GM12878 (cell line): ENCODE data around the gene PTPRN2. TPM values are rescaled to one million over a fixed set of nuclear protein-coding genes. Genes with fewer than 3 reads are reported as not detected.

ENCODE experiments used
- ATAC-seq: fragments of 200-7000 bp; cut with Tn5 transposase; 3 replicates; pipeline ENCODE4 v1.9.1; 2020; ENCODE audit warnings: mild to moderate bottlenecking, moderate library complexity
- BruUV-seq: library from RNA; stranded (reverse); fragments of 400-500 nt; replicated peaks from 2 replicates; lab custom pipeline; 2021; lab: Mats Ljungman, UMichigan
- CTCF ChIA-PET: fragments of 300-600 bp; sonication (Branson Sonifier 250); formaldehyde crosslinking; extraction: SDS; loops from one replicate; lab custom pipeline; 2021; ENCODE audit warnings: inconsistent platforms; lab: Yijun Ruan, JAX
- POLR2A ChIA-PET: fragments of 350-600 bp; formaldehyde crosslinking; extraction: SDS; loops from one replicate; lab custom pipeline; 2021; ENCODE audit warnings: inconsistent platforms; lab: Charles Lee
- RAD21 ChIA-PET: fragments of 300-600 bp; sonication (Branson Sonifier 250); formaldehyde crosslinking; loops from one replicate; lab custom pipeline; 2023; ENCODE audit warnings: antibody characterized with exemption; ENCODE audit not compliant: unreplicated experiment; lab: Charles Lee
- SMC1A ChIA-PET: fragments of 300-600 bp; sonication (Branson Sonifier 250); formaldehyde crosslinking; loops from one replicate; lab custom pipeline; 2023; ENCODE audit not compliant: unreplicated experiment, uncharacterized antibody; lab: Charles Lee
- DNase-seq: peaks from one replicate; pipeline ENCODE4 v3.0.0-alpha.2; 2011; ENCODE audit warnings: low read depth, low spot score
- FAIRE-seq: peaks from 3 replicates; lab custom pipeline; 2011; peaks lifted over from hg19 to GRCh38; lab: Jason Lieb, UNC
- H2AFZ ChIP-seq: 2 replicates; pipeline ENCODE4 v1.6.0; 2011; ENCODE audit warnings: low read depth, low read length, control low read depth; ENCODE audit not compliant: control insufficient read depth
- H3K27ac ChIP-seq: 2 replicates; pipeline ENCODE4 v1.5.1; 2011; ENCODE audit warnings: control low read depth; ENCODE audit not compliant: control insufficient read depth, insufficient read depth
- H3K27me3 ChIP-seq, 2 experiments: replicated peaks in 1 of 2; 2 replicates each; pipeline versions ENCODE4 v1.6.0 to v1.6.1; 2011; ENCODE audit warnings: low read length in 1 of 2; ENCODE audit not compliant: control insufficient read depth in 2 of 2, insufficient read depth in 2 of 2
- H3K36me3 ChIP-seq, 2 experiments: 2 replicates each; pipeline ENCODE4 v1.5.1; 2011; ENCODE audit warnings: low read length in 1 of 2; ENCODE audit not compliant: control insufficient read depth in 2 of 2, insufficient read depth in 2 of 2
- H3K4me1 ChIP-seq: 2 replicates; pipeline ENCODE4 v1.6.1; 2011; ENCODE audit warnings: mild to moderate bottlenecking, low read length, moderate library complexity, mixed read lengths; ENCODE audit not compliant: control insufficient read depth, insufficient read depth
- H3K4me2 ChIP-seq: 2 replicates; pipeline ENCODE4 v1.6.0; 2011; ENCODE audit warnings: control low read depth; ENCODE audit not compliant: control insufficient read depth, insufficient read depth
- H3K4me3 ChIP-seq: fragments of 200-600 bp; sonication (generic); 2 replicates; pipeline ENCODE4 v1.5.1; 2016
- H3K79me2 ChIP-seq: 2 replicates; pipeline ENCODE4 v1.6.0; 2011; ENCODE audit warnings: low read length; ENCODE audit not compliant: control insufficient read depth, insufficient read depth
- H3K9ac ChIP-seq: 2 replicates; pipeline ENCODE4 v1.8.0; 2011; ENCODE audit warnings: low read length, control low read depth, mixed read lengths; ENCODE audit not compliant: control insufficient read depth, insufficient read depth
- H3K9me3 ChIP-seq: replicated peaks from 3 replicates; pipeline ENCODE4 v1.5.1; 2011; ENCODE audit warnings: mild to moderate bottlenecking, low read length; ENCODE audit not compliant: control insufficient read depth, insufficient read depth
- H4K20me1 ChIP-seq: 2 replicates; pipeline ENCODE4 v1.6.0; 2011; ENCODE audit not compliant: control insufficient read depth, insufficient read depth
- BMI1 ChIP-seq: fragments of 450-650 bp; IDR thresholded peaks from 2 replicates; pipeline ENCODE4 v1.6.1; 2016; ENCODE audit warnings: mild to moderate bottlenecking, moderate library complexity, borderline replicate concordance
- BRCA1 ChIP-seq: IDR thresholded peaks from 2 replicates; pipeline ENCODE4 v1.6.1; 2011; ENCODE audit warnings: low read depth, low read length, improper control_type of control experiment
- CHD2 ChIP-seq: IDR thresholded peaks from 2 replicates; pipeline ENCODE4 v1.6.1; 2011; ENCODE audit warnings: low read depth, low read length, improper control_type of control experiment, borderline replicate concordance
- CREM ChIP-seq: IDR thresholded peaks from 2 replicates; pipeline ENCODE4 v1.6.1; 2014; ENCODE audit warnings: antibody characterized with exemption, low read depth
- EGR1 ChIP-seq, 2 experiments: IDR thresholded peaks; 1 replicate in 1 of 2; 2 replicates in 1 of 2; pipeline ENCODE4 v1.6.1; 2011 to 2012; ENCODE audit warnings: low read depth in 2 of 2, low read length in 2 of 2, borderline replicate concordance in 1 of 2, mild to moderate bottlenecking in 1 of 2, moderate library complexity in 1 of 2
- EP300 ChIP-seq, 2 experiments: fragments of 150-350 bp in 1 of 2; IDR thresholded peaks; 2 replicates each; pipeline ENCODE4 v1.6.1; 2011 to 2012; ENCODE audit warnings: low read depth in 2 of 2, low read length in 2 of 2, borderline replicate concordance in 1 of 2, improper control_type of control experiment in 1 of 2, inconsistent platforms in 1 of 2; ENCODE audit not compliant: control insufficient read depth in 1 of 2
- FOXM1 ChIP-seq: IDR thresholded peaks from 2 replicates; pipeline ENCODE4 v1.6.1; 2012; ENCODE audit warnings: low read depth, mild to moderate bottlenecking, inconsistent platforms, low read length, moderate library complexity
- GABPA ChIP-seq: IDR thresholded peaks from 2 replicates; pipeline ENCODE4 v1.6.1; 2014; ENCODE audit warnings: antibody characterized with exemption, low read depth, mild to moderate bottlenecking, inconsistent platforms
- GATAD2B ChIP-seq: fragments of 450-650 bp; conservative IDR thresholded peaks from 2 replicates; pipeline ENCODE4 v1.6.1; 2017; ENCODE audit warnings: low read depth, mild to moderate bottlenecking, moderate library complexity
- HDAC6 ChIP-seq: fragments of 200-600 bp; sonication (generic); IDR thresholded peaks from one replicate; pipeline ENCODE4 v1.8.0; 2017; ENCODE audit warnings: antibody characterized with exemption; ENCODE audit not compliant: unreplicated experiment
- JUND ChIP-seq: IDR thresholded peaks from 2 replicates; pipeline ENCODE4 v1.6.1; 2012; ENCODE audit warnings: low read depth, mild to moderate bottlenecking, low read length, improper control_type of control experiment, moderate library complexity
- NFXL1 ChIP-seq: fragments of 450-650 bp; IDR thresholded peaks from 2 replicates; pipeline ENCODE4 v1.6.1; 2017; ENCODE audit warnings: antibody characterized with exemption, mild to moderate bottlenecking, borderline replicate concordance
- NFYB ChIP-seq: IDR thresholded peaks from 2 replicates; pipeline ENCODE4 v1.6.1; 2011; ENCODE audit warnings: low read depth, mild to moderate bottlenecking, low read length, improper control_type of control experiment, moderate library complexity; ENCODE audit not compliant: insufficient read depth
- NR2F1 ChIP-seq: fragments of 450-650 bp; conservative IDR thresholded peaks from 2 replicates; pipeline ENCODE4 v1.6.1; 2017; ENCODE audit warnings: mild to moderate bottlenecking
- POLR2AphosphoS2 ChIP-seq: IDR thresholded peaks from 2 replicates; pipeline ENCODE4 v1.6.1; 2011; ENCODE audit warnings: low read depth, mild to moderate bottlenecking, low read length, improper control_type of control experiment, moderate library complexity
- RBBP5 ChIP-seq: fragments of 200-600 bp; sonication (generic); conservative IDR thresholded peaks from 2 replicates; pipeline ENCODE4 v1.6.1; 2016
- RCOR1 ChIP-seq: conservative IDR thresholded peaks from 2 replicates; pipeline ENCODE4 v1.6.1; 2012; ENCODE audit warnings: low read depth, low read length, improper control_type of control experiment
- SMAD1 ChIP-seq: fragments of 450-650 bp; IDR thresholded peaks from 2 replicates; pipeline ENCODE4 v1.6.1; 2018; ENCODE audit warnings: mild to moderate bottlenecking, low read depth; ENCODE audit not compliant: partially characterized antibody
- WGBS: methylation state at CpG from one replicate; pipeline ENCODE4 v1.1.6; 2016; ENCODE audit warnings: low lambda C conversion rate; ENCODE audit not compliant: insufficient replicate concordance, insufficient coverage; ENCODE audit errors: missing lambda C conversion rate; 5-methylcytosine and 5-hydroxymethylcytosine counted together
- in situ Hi-C: fragments of 300-500 bp; cut with MboI; formaldehyde crosslinking; loops from 9 replicates; pipeline ENCODE4 v1.14.3; 2018; ENCODE audit warnings: mixed read lengths
- intact Hi-C: fragments of 100-400 bp; cut with micrococcal nuclease; formaldehyde crosslinking; loops from one replicate; pipeline ENCODE4 v1.14.2; 2022; ENCODE audit not compliant: unreplicated experiment
- polyA plus RNA-seq, 11 experiments: library from polyadenylated mRNA; depleted of rRNA in 4 of 11; unstranded in 6 of 11; stranded (reverse) in 5 of 11; fragments of >200 nt; fragmentation: Nextera tagmentation in 4 of 11; fragmentation: Illumina TruSeq in 1 of 11; extraction: Ambion mirVana in 4 of 11; extraction: Trizol in 1 of 11; gene quantifications; 1 replicate in 1 of 11; 2 replicates in 10 of 11; pipeline versions ENCODE4 v1.2.1 to v1.2.3, GENCODE V29; 2011 to 2016; ENCODE audit warnings: inconsistent platforms in 2 of 11, missing spikeins in 2 of 11, low read depth in 1 of 11
- total RNA-seq, 4 experiments: library from RNA; depleted of rRNA in 3 of 4; stranded (reverse); fragments of >200 nt in 3 of 4; fragmentation: Illumina TruSeq in 1 of 4; extraction: Trizol in 1 of 4; gene quantifications; 2 replicates each; pipeline versions ENCODE4 v1.2.1 to v1.2.3, GENCODE V29; 2013 to 2021
- TF ChIP-seq, protein P1 (sequence below): fragments of 450-650 bp; formaldehyde crosslinking; IDR thresholded peaks from 2 replicates; pipeline ENCODE4 v1.4.0; 2020; ENCODE audit warnings: mild to moderate bottlenecking, moderate library complexity
- TF ChIP-seq, protein P2 (sequence below): fragments of 450-650 bp; IDR thresholded peaks from 2 replicates; pipeline ENCODE4 v1.6.1; 2017; ENCODE audit warnings: mild to moderate bottlenecking

Gene PTPRN2
- total and polyA plus RNA-seq, 10 of the 15 experiments (the other 5 are each of a cell fraction or from before 2014, with no cell fraction given), result 5.4 TPM; not detected in 9

DNA sequence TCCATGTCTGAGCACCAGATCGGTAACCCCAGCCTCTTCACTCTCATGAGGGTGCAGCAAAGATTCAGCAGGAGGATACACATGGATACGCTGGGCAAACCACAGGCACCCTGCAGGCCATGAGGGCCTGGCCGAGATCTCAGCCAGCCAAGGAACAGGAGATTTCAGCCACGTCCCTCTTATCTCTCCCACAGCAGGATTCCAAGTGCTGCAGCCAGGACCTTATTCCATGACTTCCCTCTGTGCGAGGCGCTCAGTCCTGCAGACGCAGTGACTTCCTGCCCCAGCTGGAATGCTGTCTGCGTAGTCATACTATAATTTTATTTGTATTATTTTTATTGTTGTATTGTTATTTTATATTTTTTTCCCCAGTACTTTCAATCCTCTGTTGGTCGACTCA, 66.8 kb downstream of the PTPRN2 start:
- no peak overlapping the region for H3K4me2 ChIP-seq
- whole genome bisulfite sequencing, result 45% methylated on average over 9 of the region's 9 CpGs
- H4K20me1 ChIP-seq, result no peaks in the 10 kb centered on the region
- no peaks in the 10 kb centered on the region for H3K27me3 ChIP-seq
- intact Hi-C loops (no loop called here), in situ Hi-C loops (no loop called here)
- no peak overlapping the region for H3K9ac ChIP-seq
- RAD21 ChIA-PET, result no interaction called here
- SMC1A ChIA-PET, result no interaction called here
- ATAC-seq (no peak), FAIRE-seq (no peak), DNase-seq (no peak)
- H2AFZ ChIP-seq, result no peak overlapping the region
- H3K9me3 ChIP-seq, result peaks cover 3% of the 10 kb centered on the region; the same call in 1 of the 3 replicates
- no peak for TF ChIP-seq NR2F1
- no peak for TF ChIP-seq GABPA
- no peak for TF ChIP-seq CREM
- no peak for TF ChIP-seq NFYB
- no peak for TF ChIP-seq BMI1
- no peak for TF ChIP-seq HDAC6
- TF ChIP-seq BRCA1, result no peak
- TF ChIP-seq EP300 (IDR thresholded peaks at IDR 0.05; ENCODE audit: borderline replicate concordance in 1 of 2, control insufficient read depth in 1 of 2, low read depth in 2 of 2, low read length in 2 of 2), result no peak
- TF ChIP-seq CHD2, result no peak
- TF ChIP-seq RCOR1, result no peak
- no peak for TF ChIP-seq FOXM1
- no peak for TF ChIP-seq SMAD1
- TF ChIP-seq, protein P1, sequence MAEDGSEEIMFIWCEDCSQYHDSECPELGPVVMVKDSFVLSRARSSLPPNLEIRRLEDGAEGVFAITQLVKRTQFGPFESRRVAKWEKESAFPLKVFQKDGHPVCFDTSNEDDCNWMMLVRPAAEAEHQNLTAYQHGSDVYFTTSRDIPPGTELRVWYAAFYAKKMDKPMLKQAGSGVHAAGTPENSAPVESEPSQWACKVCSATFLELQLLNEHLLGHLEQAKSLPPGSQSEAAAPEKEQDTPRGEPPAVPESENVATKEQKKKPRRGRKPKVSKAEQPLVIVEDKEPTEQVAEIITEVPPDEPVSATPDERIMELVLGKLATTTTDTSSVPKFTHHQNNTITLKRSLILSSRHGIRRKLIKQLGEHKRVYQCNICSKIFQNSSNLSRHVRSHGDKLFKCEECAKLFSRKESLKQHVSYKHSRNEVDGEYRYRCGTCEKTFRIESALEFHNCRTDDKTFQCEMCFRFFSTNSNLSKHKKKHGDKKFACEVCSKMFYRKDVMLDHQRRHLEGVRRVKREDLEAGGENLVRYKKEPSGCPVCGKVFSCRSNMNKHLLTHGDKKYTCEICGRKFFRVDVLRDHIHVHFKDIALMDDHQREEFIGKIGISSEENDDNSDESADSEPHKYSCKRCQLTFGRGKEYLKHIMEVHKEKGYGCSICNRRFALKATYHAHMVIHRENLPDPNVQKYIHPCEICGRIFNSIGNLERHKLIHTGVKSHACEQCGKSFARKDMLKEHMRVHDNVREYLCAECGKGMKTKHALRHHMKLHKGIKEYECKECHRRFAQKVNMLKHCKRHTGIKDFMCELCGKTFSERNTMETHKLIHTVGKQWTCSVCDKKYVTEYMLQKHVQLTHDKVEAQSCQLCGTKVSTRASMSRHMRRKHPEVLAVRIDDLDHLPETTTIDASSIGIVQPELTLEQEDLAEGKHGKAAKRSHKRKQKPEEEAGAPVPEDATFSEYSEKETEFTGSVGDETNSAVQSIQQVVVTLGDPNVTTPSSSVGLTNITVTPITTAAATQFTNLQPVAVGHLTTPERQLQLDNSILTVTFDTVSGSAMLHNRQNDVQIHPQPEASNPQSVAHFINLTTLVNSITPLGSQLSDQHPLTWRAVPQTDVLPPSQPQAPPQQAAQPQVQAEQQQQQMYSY, result no peak
- no peak for TF ChIP-seq RBBP5
- TF ChIP-seq JUND, result no peak
- TF ChIP-seq POLR2AphosphoS2, result no peak
- TF ChIP-seq, protein P2, sequence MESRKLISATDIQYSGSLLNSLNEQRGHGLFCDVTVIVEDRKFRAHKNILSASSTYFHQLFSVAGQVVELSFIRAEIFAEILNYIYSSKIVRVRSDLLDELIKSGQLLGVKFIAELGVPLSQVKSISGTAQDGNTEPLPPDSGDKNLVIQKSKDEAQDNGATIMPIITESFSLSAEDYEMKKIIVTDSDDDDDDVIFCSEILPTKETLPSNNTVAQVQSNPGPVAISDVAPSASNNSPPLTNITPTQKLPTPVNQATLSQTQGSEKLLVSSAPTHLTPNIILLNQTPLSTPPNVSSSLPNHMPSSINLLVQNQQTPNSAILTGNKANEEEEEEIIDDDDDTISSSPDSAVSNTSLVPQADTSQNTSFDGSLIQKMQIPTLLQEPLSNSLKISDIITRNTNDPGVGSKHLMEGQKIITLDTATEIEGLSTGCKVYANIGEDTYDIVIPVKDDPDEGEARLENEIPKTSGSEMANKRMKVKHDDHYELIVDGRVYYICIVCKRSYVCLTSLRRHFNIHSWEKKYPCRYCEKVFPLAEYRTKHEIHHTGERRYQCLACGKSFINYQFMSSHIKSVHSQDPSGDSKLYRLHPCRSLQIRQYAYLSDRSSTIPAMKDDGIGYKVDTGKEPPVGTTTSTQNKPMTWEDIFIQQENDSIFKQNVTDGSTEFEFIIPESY, result no peak
- TF ChIP-seq EGR1 (IDR thresholded peaks at IDR 0.05; ENCODE audit: borderline replicate concordance in 1 of 2, low read depth in 2 of 2, low read length in 2 of 2), result no peak
- no peak for TF ChIP-seq NFXL1
- no peak for TF ChIP-seq GATAD2B
- no TSS peak for BruUV-seq
- H3K4me1 ChIP-seq, result no peaks in the 10 kb centered on the region
- no peaks in the 10 kb centered on the region for H3K79me2 ChIP-seq
- no peak overlapping the region for H3K4me3 ChIP-seq
- no peaks in the 10 kb centered on the region for H3K36me3 ChIP-seq
- no peak overlapping the region for H3K27ac ChIP-seq
- CTCF ChIA-PET, result no interaction called here
- POLR2A ChIA-PET, result no interaction called here
